ENCODE data around the gene SNX27.

Gene SNX27

GRCh38 chr1:151706464-151707415 lies 94.9 kb downstream of the SNX27 start:
- no peak for DNase-seq

GRCh38 chr1:151707541-151708065 lies 95.8 kb downstream of the SNX27 start:
- no peak for DNase-seq

- DNase-seq, result no peak
These were observed 97.0 kb downstream of the SNX27 start for GRCh38 chr1:151708891-151709290.

- DNase-seq, result peak; percentile 36
These were observed 98.5 kb downstream of the SNX27 start for GRCh38 chr1:151710187-151710840.

GRCh38 chr1:151711044-151711800 lies 99.4 kb downstream of the SNX27 start:
- no peak for DNase-seq

GRCh38 chr1:151711951-151712350 lies 100.1 kb downstream of the SNX27 start:
- DNase-seq, result no peak

GRCh38 chr1:151713044-151713443 lies 101.2 kb downstream of the SNX27 start:
- no peak for DNase-seq

GRCh38 chr1:151713874-151714273 lies 102.0 kb downstream of the SNX27 start:
- DNase-seq, result no peak

GRCh38 chr1:151714820-151715725 lies 103.2 kb downstream of the SNX27 start:
- no peak for DNase-seq

- DNase-seq, result no peak
These were observed 104.0 kb downstream of the SNX27 start for GRCh38 chr1:151715726-151716404.

GRCh38 chr1:151716405-151716762 lies 104.5 kb downstream of the SNX27 start:
- no peak for DNase-seq

- DNase-seq, result no peak
These were observed 105.2 kb downstream of the SNX27 start, which contains the start of gene CELF3 for GRCh38 chr1:151716771-151717631. CELF3 (minus strand) TSS chr1:151716803; CDS start chr1:151716020, 783 bp downstream.

- DNase-seq, result no peak
These were observed 106.2 kb downstream of the SNX27 start for GRCh38 chr1:151718011-151718431.

- DNase-seq, result no peak
These were observed 106.8 kb downstream of the SNX27 start for GRCh38 chr1:151718666-151719065.

- no peak for DNase-seq
These were observed 108.3 kb downstream of the SNX27 start for GRCh38 chr1:151720125-151720524.

GRCh38 chr1:151720554-151720953 lies 108.7 kb downstream of the SNX27 start:
- no peak for DNase-seq

- DNase-seq, result peak; percentile 23
These were observed 109.3 kb downstream of the SNX27 start, which contains the start of gene RIIAD1 for GRCh38 chr1:151720974-151721787. RIIAD1 (plus strand) TSS chr1:151721522; CDS start chr1:151721537, 15 bp downstream.

- no peak for DNase-seq
These were observed 110.1 kb downstream of the SNX27 start for GRCh38 chr1:151721788-151722510.

Data from stimulated activated CD4-positive, alpha-beta T cell treated with anti-CD3 and anti-CD28 coated beads, Interleukin-4, amount 100 ng/mL, for 24 hours (primary cell).